ENCODE measurements around the gene DDR1. TPM values are rescaled to one million over a fixed set of nuclear protein-coding genes. Genes with fewer than 3 reads are reported as not detected.

The DDR1 gene
- total RNA-seq, 1 donor from 2014 or later: 128 TPM

DNA sequence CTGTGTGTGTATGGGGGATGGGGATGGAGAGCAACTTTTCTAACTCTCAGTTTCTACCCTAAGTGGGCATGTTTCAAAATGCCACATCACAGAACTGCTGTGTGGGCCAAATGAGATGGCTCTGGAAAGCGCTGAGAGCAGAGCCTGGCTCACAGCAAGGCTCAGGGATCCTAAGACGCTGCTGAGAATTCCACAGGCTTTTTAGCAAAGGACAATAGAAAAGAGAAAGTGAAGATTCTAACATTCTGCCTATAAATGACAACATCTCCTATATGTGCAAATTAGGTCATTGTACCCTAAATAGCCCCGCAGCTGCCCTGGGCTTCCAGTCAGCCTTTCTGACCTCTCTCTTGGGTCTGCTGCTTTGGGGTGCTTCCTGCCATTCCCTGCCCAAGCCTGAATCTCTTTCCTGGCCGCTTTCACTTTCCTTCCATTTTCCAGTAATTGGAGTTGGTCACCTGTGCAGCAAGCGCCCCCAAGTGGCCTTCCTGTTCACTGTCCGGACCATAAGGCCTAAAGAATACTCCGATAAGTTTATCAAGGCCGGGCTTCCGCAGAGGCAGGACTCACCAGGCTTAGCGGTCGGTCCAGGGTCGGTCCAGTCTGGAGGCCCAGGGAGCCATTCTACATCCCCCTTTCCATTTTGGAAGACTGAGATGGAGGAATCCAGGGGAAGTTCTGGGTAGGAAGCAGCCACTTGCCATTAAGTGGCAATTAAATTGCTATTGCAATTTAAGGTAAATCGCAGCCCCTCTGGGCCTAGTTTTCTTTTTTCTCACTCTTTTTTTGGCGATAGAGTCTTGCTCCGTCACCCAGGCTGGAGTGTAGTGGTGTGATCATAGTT is 6.7 kb upstream of the DDR1 start:
- DNase-seq (ENCODE audit: low read depth): no peak
- H3K4me3 ChIP-seq (ENCODE audit: low read depth, low read length): peak overlapping the region; percentile 42
- TF ChIP-seq CTCF (conservative IDR thresholded peaks at IDR 0.05; ENCODE audit: low read depth, low read length): peak; percentile 98

- no peak for DNase-seq (ENCODE audit: low read depth)
- no peak for TF ChIP-seq CTCF (conservative IDR thresholded peaks at IDR 0.05; ENCODE audit: low read depth, low read length)
These were observed 4.5 kb upstream of the DDR1 start for GRCh38 chr6:30879684-30880427.

GRCh38 chr6:30880698-30881252 is 3.5 kb upstream of the DDR1 start:
- H3K4me3 ChIP-seq (ENCODE audit: low read depth, low read length): no peak overlapping the region
- no peak for TF ChIP-seq CTCF (conservative IDR thresholded peaks at IDR 0.05; ENCODE audit: low read depth, low read length)
- DNase-seq (ENCODE audit: low read depth): no peak

More at GRCh38 chr6:30879684-30880427, 4.5 kb upstream of the DDR1 start:
- no peak overlapping the region for H3K4me3 ChIP-seq (ENCODE audit: low read depth, low read length)

DNA sequence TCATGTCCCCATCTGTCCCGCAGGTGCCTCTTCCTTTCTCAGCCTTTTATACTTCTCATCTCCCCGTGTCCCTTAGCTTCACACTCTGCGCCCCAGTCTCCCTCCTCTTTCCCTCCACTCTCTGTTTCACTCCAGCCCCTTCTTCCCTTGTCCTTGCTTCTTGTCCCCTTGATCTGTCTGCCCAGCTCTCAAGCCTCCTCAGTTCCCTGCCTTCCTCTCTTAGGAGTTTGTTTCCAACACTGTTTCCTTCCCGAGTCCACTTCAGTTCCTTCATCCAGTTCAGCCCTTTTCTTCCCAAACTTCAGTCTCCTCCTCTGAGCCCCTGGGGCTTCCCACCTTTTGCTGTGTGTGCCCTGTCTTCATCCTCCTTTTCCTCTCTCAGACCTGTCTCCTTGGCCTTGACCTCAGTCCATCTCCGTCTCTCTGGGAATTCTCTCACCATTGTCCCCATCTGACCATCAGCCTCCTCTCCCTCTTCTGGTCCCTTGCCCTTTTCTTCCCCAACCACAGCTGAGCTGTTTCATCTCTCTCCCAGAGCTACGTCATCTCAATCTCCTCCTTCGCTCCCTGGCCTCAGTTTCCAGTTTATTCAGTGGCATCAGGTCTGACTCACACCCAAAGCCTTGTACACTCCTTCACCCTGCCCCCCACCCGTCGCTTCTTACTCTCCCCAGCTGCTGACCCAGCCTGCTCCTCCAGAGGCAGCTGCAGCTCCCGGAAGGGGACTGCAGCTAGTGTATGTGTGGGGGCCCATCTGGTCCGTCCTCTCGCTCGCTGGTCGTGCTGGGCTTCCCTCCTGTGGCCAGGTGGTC is 2.7 kb upstream of the DDR1 start:
- H3K4me3 ChIP-seq (ENCODE audit: low read depth, low read length): no peak overlapping the region
- no peak for TF ChIP-seq CTCF (conservative IDR thresholded peaks at IDR 0.05; ENCODE audit: low read depth, low read length)
- DNase-seq (ENCODE audit: low read depth): no peak

- no peak for TF ChIP-seq CTCF (conservative IDR thresholded peaks at IDR 0.05; ENCODE audit: low read depth, low read length)
- peak overlapping the region; percentile 62 for H3K4me3 ChIP-seq (ENCODE audit: low read depth, low read length)
- DNase-seq (ENCODE audit: low read depth): no peak
These were observed 2.0 kb upstream of the DDR1 start for GRCh38 chr6:30882204-30882758.

All from epithelial cell of proximal tubule (primary cell).